Retinal pigment epithelial cell (primary cell): ENCODE results near the gene KIF26A.

Experiments
- DNase-seq: peaks from one replicate; pipeline ENCODE4 v3.0.0-alpha.2; 2010; ENCODE audit warnings: low read depth
- H3K4me3 ChIP-seq: 2 replicates; pipeline ENCODE4 v1.5.1; 2011; ENCODE audit warnings: mild to moderate bottlenecking, low read length, control low read depth, moderate library complexity
- TF ChIP-seq, protein P1 (sequence below): conservative IDR thresholded peaks from 2 replicates; pipeline ENCODE4 v1.5.1; 2011; ENCODE audit warnings: low read depth, low read length, control low read depth, inconsistent platforms

Gene KIF26A

DNA sequence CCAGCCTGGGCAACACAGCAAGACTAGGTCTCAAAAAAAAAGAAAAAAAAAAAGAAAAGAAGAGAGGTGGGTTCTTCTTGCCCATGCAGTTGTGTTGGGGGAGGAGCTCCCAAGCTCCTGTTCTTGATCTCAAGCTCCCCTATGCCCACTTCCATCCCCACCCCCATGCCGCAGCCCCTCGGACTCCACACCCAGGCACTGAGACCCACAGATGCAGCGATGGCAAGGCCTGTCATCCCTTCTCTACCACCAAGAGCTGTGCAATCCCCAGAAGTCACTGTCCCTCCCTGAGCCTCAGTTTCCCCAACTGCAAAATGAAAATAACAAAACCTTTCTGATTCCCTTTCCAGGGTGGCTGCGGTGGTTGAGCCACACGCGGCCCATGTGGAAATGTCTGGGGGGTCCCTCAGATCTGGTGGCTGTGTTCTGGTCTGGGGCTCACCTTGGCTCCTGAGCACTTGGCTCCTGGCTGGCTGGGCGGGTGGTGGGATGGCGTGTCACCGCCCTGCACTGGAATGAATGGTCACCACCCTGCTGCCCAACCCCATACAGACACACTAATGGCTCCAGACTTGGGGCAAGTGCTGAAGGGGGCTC lies 22.6 kb upstream of the KIF26A start:
- no peak overlapping the region for H3K4me3 ChIP-seq
- TF ChIP-seq, protein P1, sequence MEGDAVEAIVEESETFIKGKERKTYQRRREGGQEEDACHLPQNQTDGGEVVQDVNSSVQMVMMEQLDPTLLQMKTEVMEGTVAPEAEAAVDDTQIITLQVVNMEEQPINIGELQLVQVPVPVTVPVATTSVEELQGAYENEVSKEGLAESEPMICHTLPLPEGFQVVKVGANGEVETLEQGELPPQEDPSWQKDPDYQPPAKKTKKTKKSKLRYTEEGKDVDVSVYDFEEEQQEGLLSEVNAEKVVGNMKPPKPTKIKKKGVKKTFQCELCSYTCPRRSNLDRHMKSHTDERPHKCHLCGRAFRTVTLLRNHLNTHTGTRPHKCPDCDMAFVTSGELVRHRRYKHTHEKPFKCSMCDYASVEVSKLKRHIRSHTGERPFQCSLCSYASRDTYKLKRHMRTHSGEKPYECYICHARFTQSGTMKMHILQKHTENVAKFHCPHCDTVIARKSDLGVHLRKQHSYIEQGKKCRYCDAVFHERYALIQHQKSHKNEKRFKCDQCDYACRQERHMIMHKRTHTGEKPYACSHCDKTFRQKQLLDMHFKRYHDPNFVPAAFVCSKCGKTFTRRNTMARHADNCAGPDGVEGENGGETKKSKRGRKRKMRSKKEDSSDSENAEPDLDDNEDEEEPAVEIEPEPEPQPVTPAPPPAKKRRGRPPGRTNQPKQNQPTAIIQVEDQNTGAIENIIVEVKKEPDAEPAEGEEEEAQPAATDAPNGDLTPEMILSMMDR = no peak
- DNase-seq = no peak

DNA sequence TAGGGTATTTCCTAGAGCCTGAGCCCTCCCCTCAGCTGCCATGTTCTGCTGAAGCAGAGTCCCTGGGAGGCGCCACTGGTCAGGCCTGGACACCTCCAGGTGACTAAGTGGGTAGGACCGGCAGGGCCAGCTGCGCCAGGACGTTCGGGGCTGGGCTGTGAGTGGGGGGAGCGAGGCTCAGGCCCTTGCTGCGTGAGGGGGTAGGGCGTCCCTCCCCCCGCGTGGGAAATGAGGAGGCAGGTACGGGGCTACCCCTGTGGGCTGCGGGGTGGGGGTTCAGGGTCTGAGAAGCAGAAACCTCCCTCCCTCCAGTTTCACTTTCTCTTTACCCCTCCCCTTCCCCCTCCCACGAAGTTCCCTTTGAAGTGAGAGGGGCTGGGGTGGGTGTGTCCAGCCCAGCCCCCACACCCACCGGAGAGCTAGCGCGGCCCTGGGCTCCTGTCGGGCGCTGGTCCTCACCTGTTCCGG lies 22.1 kb upstream of the KIF26A start:
- TF ChIP-seq, protein P1 = no peak
- no peak for DNase-seq
- H3K4me3 ChIP-seq = no peak overlapping the region

DNA sequence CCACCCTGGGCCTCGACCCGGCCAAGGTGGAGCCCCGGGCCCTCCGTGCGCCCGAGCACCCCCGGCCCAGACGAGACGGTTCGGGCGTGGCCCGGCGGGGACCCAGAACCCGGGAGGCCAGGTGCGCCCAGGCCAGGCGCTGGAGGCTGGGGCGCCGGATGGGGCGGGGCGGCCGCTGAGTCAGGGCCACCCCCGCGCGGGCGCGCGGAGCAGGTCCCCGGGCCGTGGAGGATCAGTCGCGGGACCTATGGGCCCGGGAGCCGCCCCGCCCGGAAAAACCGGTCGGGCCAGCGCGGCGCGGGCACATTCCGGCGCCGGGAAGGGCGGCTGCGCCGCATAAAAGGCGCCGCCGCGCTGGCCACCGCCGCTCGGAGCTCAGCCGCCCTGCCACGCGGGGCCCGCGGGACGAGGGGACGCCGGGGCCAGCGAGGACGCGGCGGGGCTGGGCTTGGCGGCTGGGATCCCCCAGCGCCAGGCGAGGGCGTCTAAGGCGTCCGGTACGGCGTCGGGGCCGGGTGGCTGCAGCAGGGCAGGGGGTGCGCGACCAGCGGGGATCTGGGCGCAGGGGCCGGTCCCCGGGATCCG lies 21.5 kb upstream of the KIF26A start:
- TF ChIP-seq, protein P1 = no peak
- no peak for DNase-seq
- no peak overlapping the region for H3K4me3 ChIP-seq

DNA sequence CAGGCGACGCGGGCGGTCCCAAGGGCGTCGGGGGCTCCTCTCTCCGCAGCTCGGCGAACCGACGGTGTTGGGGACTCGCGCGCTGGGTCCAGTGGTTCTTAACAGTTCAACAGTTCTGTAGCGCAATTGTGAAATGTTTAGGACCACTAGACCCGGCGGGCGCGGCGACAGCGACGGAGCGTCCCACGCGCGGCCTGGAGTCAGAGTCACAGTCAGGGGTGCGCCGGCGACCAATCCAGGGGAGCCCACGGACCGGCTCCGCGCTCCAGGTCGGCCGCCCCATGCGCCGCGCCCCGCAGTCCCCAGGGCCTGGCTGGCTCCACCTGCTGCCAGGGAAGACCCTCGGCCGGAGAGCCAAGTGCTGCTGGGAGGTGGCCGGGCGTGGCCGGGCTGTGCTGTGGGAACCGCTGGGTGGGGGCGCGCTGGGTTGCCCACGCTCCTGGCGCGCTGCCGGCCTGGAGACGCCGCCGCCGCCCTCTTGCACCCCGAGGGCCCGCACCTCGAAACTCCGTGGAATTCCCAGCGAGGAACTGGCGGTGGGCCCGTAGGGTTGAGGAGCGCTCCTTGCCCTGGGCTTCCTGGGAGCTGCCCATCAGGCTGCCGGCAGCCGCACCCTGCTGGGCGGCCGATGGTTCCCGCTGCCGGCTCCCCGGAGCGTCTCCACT lies 20.9 kb upstream of the KIF26A start:
- DNase-seq = no peak
- no peak overlapping the region for H3K4me3 ChIP-seq
- TF ChIP-seq, protein P1 = no peak

DNA sequence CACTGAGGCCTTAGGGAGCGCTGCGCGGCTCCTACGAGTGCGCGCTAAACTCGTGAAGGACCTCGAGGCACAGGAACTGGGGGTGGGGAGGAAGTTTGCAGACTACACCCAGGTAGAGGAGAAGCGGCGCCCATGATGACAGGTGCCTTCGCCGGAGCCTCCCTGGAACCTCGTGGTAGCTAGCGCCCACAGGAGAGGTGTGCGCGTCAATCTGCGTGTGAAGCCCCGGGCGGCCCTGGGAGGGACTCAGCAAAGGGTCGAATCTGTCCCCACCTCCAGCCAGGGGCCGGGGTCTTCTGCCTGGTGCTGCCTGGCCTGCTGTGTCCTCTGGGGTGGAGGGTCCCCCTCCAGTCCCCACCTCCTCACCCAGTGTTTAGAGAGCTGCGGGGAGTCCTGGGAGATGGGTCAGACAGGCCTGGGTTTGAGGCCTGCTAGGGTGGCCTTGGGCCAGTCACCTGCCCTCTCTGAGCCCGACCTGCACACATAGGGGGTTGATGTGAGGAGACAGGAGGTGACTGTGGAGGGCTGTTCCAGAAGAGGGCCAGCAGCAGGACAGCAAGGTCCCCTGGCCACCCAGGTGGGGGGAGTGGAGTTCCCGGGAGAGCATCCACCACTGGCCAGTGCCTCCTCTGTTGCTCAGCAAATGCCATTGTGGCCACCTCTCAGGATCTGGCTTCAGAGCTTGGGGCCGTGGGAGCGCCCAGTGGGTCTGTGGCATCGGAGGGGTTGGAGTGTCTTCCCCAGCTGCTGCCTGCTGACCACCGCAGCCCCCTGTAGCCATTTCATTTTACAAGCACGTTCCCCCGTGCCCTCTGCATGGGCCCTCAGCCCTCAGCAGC lies 20.2 kb upstream of the KIF26A start:
- H3K4me3 ChIP-seq = no peak overlapping the region

DNA sequence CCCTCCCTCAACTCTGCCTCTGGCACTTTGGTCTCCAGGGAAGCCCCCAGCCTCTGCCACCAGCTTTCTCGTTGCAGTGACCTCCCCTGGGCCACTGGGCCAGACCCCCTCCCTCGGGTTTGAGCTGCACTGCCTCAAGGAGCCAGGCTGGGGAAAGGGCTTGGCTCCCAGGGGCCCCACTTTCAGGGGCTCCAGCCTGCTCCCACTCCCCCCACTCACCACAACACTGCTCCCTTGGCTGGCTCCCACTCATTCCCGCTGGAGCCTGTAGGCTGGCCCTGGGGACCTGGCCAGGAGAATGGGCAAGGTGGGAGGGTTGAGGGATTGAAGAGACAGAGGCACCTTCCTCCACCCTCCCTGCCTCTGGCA lies 19.3 kb upstream of the KIF26A start:
- no peak overlapping the region for H3K4me3 ChIP-seq
- TF ChIP-seq, protein P1 = no peak
- no peak for DNase-seq

More for the DNA sequence above, 20.2 kb upstream of the KIF26A start:
- no peak for DNase-seq
- TF ChIP-seq, protein P1 = no peak
